Measurements from ENCODE around the gene RPS6KL1.

RPS6KL1 gene

GRCh38 chr14:74875941-74876913 lies 46.8 kb downstream of the RPS6KL1 start, which contains the start of gene PROX2:
Gene PROX2 (minus strand): TSS chr14:74876145. CDS start chr14:74863834, 12,311 bp downstream.
- DNase-seq (ENCODE audit: low read depth) = no peak
- no peak for TF ChIP-seq CTCF (IDR thresholded peaks at IDR 0.05; ENCODE audit: control insufficient read depth, extremely low read depth, insufficient read depth)
- no peak within 1 kb of the TSS for H3K4me3 ChIP-seq (ENCODE audit: low read depth, low read length)

- H3K4me3 ChIP-seq (ENCODE audit: low read depth, low read length) = no peak overlapping the region
- no peak for DNase-seq (ENCODE audit: low read depth)
- TF ChIP-seq CTCF (IDR thresholded peaks at IDR 0.05; ENCODE audit: control insufficient read depth, extremely low read depth, insufficient read depth) = no peak
These were observed 47.9 kb downstream of the RPS6KL1 start for GRCh38 chr14:74875204-74875603.

GRCh38 chr14:74871819-74872218 lies 51.2 kb downstream of the RPS6KL1 start:
- TF ChIP-seq CTCF (IDR thresholded peaks at IDR 0.05; ENCODE audit: control insufficient read depth, extremely low read depth, insufficient read depth) = no peak
- no peak overlapping the region for H3K4me3 ChIP-seq (ENCODE audit: low read depth, low read length)
- no peak for DNase-seq (ENCODE audit: low read depth)

- TF ChIP-seq CTCF (IDR thresholded peaks at IDR 0.05; ENCODE audit: control insufficient read depth, extremely low read depth, insufficient read depth) = no peak
- no peak overlapping the region for H3K4me3 ChIP-seq (ENCODE audit: low read depth, low read length)
- no peak for DNase-seq (ENCODE audit: low read depth)
These were observed 54.3 kb downstream of the RPS6KL1 start for GRCh38 chr14:74868739-74869138.

- DNase-seq (ENCODE audit: low read depth) = no peak
- TF ChIP-seq CTCF (IDR thresholded peaks at IDR 0.05; ENCODE audit: control insufficient read depth, extremely low read depth, insufficient read depth) = no peak
These were observed 55.4 kb downstream of the RPS6KL1 start for GRCh38 chr14:74867673-74868072.

GRCh38 chr14:74866708-74867389 lies 56.2 kb downstream of the RPS6KL1 start:
- no peak for TF ChIP-seq CTCF (IDR thresholded peaks at IDR 0.05; ENCODE audit: control insufficient read depth, extremely low read depth, insufficient read depth)

More at GRCh38 chr14:74867673-74868072, 55.4 kb downstream of the RPS6KL1 start:
- H3K4me3 ChIP-seq (ENCODE audit: low read depth, low read length) = no peak overlapping the region

More at GRCh38 chr14:74866708-74867389, 56.2 kb downstream of the RPS6KL1 start:
- no peak overlapping the region for H3K4me3 ChIP-seq (ENCODE audit: low read depth, low read length)
- no peak for DNase-seq (ENCODE audit: low read depth)

Data from LNCaP clone FGC (cell line).